PC-3 (cell line): ENCODE measurements around the gene KRTAP1-5. TPM values are rescaled to one million over a fixed set of nuclear protein-coding genes. Genes with fewer than 3 reads are reported as not detected.
"Not testable (repeated sequence)": the region's sequence is repeated elsewhere in the genome, so short reads cannot be mapped to it uniquely, and the experiment has no call there.

Experiments
- ATAC-seq: fragments of 200-7000 bp; cut with Tn5 transposase; 2 replicates; pipeline ENCODE4 v1.9.1; 2020; ENCODE audit warnings: mild to moderate bottlenecking, moderate library complexity
- BruUV-seq: library from RNA; stranded (reverse); fragments of 400-500 nt; replicated peaks from 2 replicates; lab custom pipeline; 2021; lab: Mats Ljungman, UMichigan
- CTCF ChIA-PET: fragments of 300-600 bp; sonication (Branson Sonifier 250); formaldehyde crosslinking; loops from one replicate; lab custom pipeline; 2022; ENCODE audit warnings: antibody characterized with exemption; lab: Charles Lee
- POLR2A ChIA-PET: fragments of 300-600 bp; sonication (Branson Sonifier 250); formaldehyde crosslinking; loops from one replicate; lab custom pipeline; 2022; ENCODE audit warnings: antibody characterized with exemption; ENCODE audit not compliant: unreplicated experiment; lab: Charles Lee
- DNase-seq: peaks from one replicate; pipeline ENCODE4 v3.0.0-alpha.2; 2015
- H2AFZ ChIP-seq: fragments of 300-600 bp; sonication (generic); 2 replicates; pipeline ENCODE4 v1.6.0; 2016; ENCODE audit warnings: antibody characterized with exemption, low read length
- H3F3A ChIP-seq: fragments of 300-600 bp; sonication (generic); one replicate; pipeline ENCODE4 v1.6.0; 2017; ENCODE audit warnings: antibody characterized with exemption, low read length, control low read depth, mild to moderate bottlenecking; ENCODE audit not compliant: unreplicated experiment
- H3K27ac ChIP-seq: fragments of 300-600 bp; sonication (generic); 2 replicates; pipeline ENCODE4 v1.5.1; 2016; ENCODE audit warnings: mild to moderate bottlenecking, low read length
- H3K27me3 ChIP-seq: fragments of 300-600 bp; sonication (generic); 2 replicates; pipeline ENCODE4 v1.6.1; 2016; ENCODE audit warnings: low read length, mixed read lengths
- H3K36me3 ChIP-seq: fragments of 300-600 bp; sonication (generic); 2 replicates; pipeline ENCODE4 v1.6.1; 2016; ENCODE audit warnings: low read depth, mixed run types, low read length, mixed read lengths
- H3K4me1 ChIP-seq: fragments of 300-600 bp; sonication (generic); 2 replicates; pipeline ENCODE4 v1.5.1; 2016; ENCODE audit warnings: low read length; ENCODE audit not compliant: insufficient read depth
- H3K4me2 ChIP-seq: fragments of 300-600 bp; sonication (generic); 2 replicates; pipeline ENCODE4 v1.6.0; 2016; ENCODE audit warnings: low read length
- H3K4me3 ChIP-seq: fragments of 300-600 bp; sonication (generic); 2 replicates; pipeline ENCODE4 v1.5.1; 2016; ENCODE audit warnings: mild to moderate bottlenecking, low read length, mixed read lengths
- H3K79me2 ChIP-seq: fragments of 300-600 bp; sonication (generic); 2 replicates; pipeline ENCODE4 v1.6.1; 2017; ENCODE audit warnings: low read length, mixed read lengths
- H3K9ac ChIP-seq: fragments of 300-600 bp; sonication (generic); 2 replicates; pipeline ENCODE4 v1.6.0; 2016; ENCODE audit warnings: mild to moderate bottlenecking, low read length
- H3K9me2 ChIP-seq: fragments of 300-600 bp; sonication (generic); replicated peaks from 2 replicates; pipeline ENCODE4 v1.6.1; 2016; ENCODE audit warnings: mixed run types, low read length, mixed read lengths
- H3K9me3 ChIP-seq: fragments of 300-600 bp; sonication (generic); 2 replicates; pipeline ENCODE4 v1.6.1; 2016; ENCODE audit warnings: low read length, mixed read lengths
- H4K20me1 ChIP-seq: fragments of 300-600 bp; sonication (generic); 2 replicates; pipeline ENCODE4 v1.6.1; 2016; ENCODE audit warnings: low read length, mixed read lengths
- CTCF ChIP-seq: fragments of 300-600 bp; sonication (generic); conservative IDR thresholded peaks from 2 replicates; pipeline ENCODE4 v1.5.1; 2017; ENCODE audit warnings: antibody characterized with exemption, low read depth, mild to moderate bottlenecking, low read length
- EZH2 ChIP-seq: fragments of 300-600 bp; sonication (generic); IDR thresholded peaks from one replicate; pipeline ENCODE4 v1.6.1; 2017; ENCODE audit warnings: antibody characterized with exemption, mild to moderate bottlenecking, low read length; ENCODE audit not compliant: unreplicated experiment
- EZH2phosphoT487 ChIP-seq: fragments of 300-600 bp; sonication (generic); IDR thresholded peaks from 2 replicates; pipeline ENCODE4 v1.6.1; 2018; ENCODE audit warnings: mild to moderate bottlenecking, antibody characterized with exemption, low read length, borderline replicate concordance
- intact Hi-C: fragments of 100-400 bp; cut with micrococcal nuclease; formaldehyde crosslinking; loops from 2 replicates; pipeline ENCODE4 v1.9.0; 2023
- total RNA-seq: library from RNA; depleted of rRNA; stranded (reverse); fragments of >200 nt; gene quantifications from 2 replicates; pipeline ENCODE4 v1.2.3, GENCODE V29; 2014

KRTAP1-5 gene
- total RNA-seq, 1 experiment from 2014 or later: 0.51 TPM

- no peak overlapping the region for H3K4me3 ChIP-seq
- CTCF ChIA-PET: no interaction called here
- intact Hi-C loops: no loop called here
- no peak for ATAC-seq
- POLR2A ChIA-PET: no interaction called here
- DNase-seq: no peak
- no TSS peak for BruUV-seq
- no peaks in the 10 kb centered on the region for H3K36me3 ChIP-seq
- no peak for TF ChIP-seq EZH2phosphoT487
- TF ChIP-seq EZH2: no peak
- no peak for TF ChIP-seq CTCF
- H3K27ac ChIP-seq: no peak overlapping the region
- H3K9me3 ChIP-seq: no peaks in the 10 kb centered on the region
- H3K4me2 ChIP-seq: no peak overlapping the region
- peaks cover 1% of the 10 kb centered on the region for H3K4me1 ChIP-seq
- no peaks in the 10 kb centered on the region for H3K9me2 ChIP-seq
- H3K79me2 ChIP-seq: no peaks in the 10 kb centered on the region
- no peaks in the 10 kb centered on the region for H3F3A ChIP-seq
- no peaks in the 10 kb centered on the region for H4K20me1 ChIP-seq
- H2AFZ ChIP-seq: no peak overlapping the region
- H3K27me3 ChIP-seq: no peaks in the 10 kb centered on the region
- no peak overlapping the region for H3K9ac ChIP-seq
Observed at GRCh38 chr17:41042953-41043352, 15.9 kb upstream of the KRTAP1-5 start.

- H3K9ac ChIP-seq, H3K9me3 ChIP-seq, H3K27me3 ChIP-seq, H3K27ac ChIP-seq, H4K20me1 ChIP-seq, H2AFZ ChIP-seq, ATAC-seq, H3K36me3 ChIP-seq, DNase-seq, H3K4me2 ChIP-seq, H3F3A ChIP-seq, H3K4me3 ChIP-seq, intact Hi-C loops, H3K79me2 ChIP-seq, H3K4me1 ChIP-seq, BruUV-seq, H3K9me2 ChIP-seq, POLR2A ChIA-PET, CTCF ChIA-PET: not testable (repeated sequence)
Observed at GRCh38 chr17:41040783-41041571, 14.0 kb upstream of the KRTAP1-5 start, which contains the start of gene KRTAP1-1. Gene KRTAP1-1, minus strand, starts transcription at chr17:41041450. Its CDS starts 53 bp downstream, at chr17:41041397.

GRCh38 chr17:41037853-41038350, 10.9 kb upstream of the KRTAP1-5 start:
- CTCF ChIA-PET: no interaction called here
- TF ChIP-seq EZH2phosphoT487 (no peak), EZH2 (no peak), CTCF (no peak)
- no peak for ATAC-seq
- H4K20me1 ChIP-seq: no peaks in the 10 kb centered on the region
- peaks cover 6% of the 10 kb centered on the region for H3K4me1 ChIP-seq
- no peak overlapping the region for H3K9ac ChIP-seq
- intact Hi-C loops: no loop called here
- H2AFZ ChIP-seq: no peak overlapping the region
- no TSS peak for BruUV-seq
- no peak overlapping the region for H3K27ac ChIP-seq
- H3K36me3 ChIP-seq: no peaks in the 10 kb centered on the region
- H3K9me2 ChIP-seq: no peaks in the 10 kb centered on the region
- no peaks in the 10 kb centered on the region for H3K79me2 ChIP-seq
- no peaks in the 10 kb centered on the region for H3K27me3 ChIP-seq
- no peaks in the 10 kb centered on the region for H3F3A ChIP-seq
- no peak overlapping the region for H3K4me2 ChIP-seq
- H3K9me3 ChIP-seq: no peaks in the 10 kb centered on the region
- POLR2A ChIA-PET: no interaction called here
- no peak for DNase-seq
- no peak overlapping the region for H3K4me3 ChIP-seq

- CTCF ChIA-PET, POLR2A ChIA-PET: not testable (repeated sequence)
Observed at GRCh38 chr17:41034346-41034935, 7.4 kb upstream of the KRTAP1-5 start, which contains the start of gene KRTAP1-3. Gene KRTAP1-3, minus strand, starts transcription at chr17:41034874. Its CDS starts 53 bp downstream, at chr17:41034821.

More at GRCh38 chr17:41034346-41034935, 7.4 kb upstream of the KRTAP1-5 start, which contains the start of gene KRTAP1-3:
- H2AFZ ChIP-seq, BruUV-seq, H3K36me3 ChIP-seq, H3K27me3 ChIP-seq, H3K79me2 ChIP-seq, H4K20me1 ChIP-seq, H3K9me2 ChIP-seq, intact Hi-C loops, H3K9me3 ChIP-seq, H3K4me2 ChIP-seq, ATAC-seq, H3K4me3 ChIP-seq, H3K4me1 ChIP-seq, H3K9ac ChIP-seq, DNase-seq, H3F3A ChIP-seq, H3K27ac ChIP-seq: not testable (repeated sequence)
